Parathyroid adenoma (tissue), 2 donors: Measurements from ENCODE around the gene RAI14.

Source experiments
- H2AFZ ChIP-seq: fragments of 300-600 bp; sonication (generic); one replicate; pipeline ENCODE4 v1.7.0; 2017; ENCODE audit warnings: antibody characterized with exemption, mild to moderate bottlenecking
- H3K27ac ChIP-seq: fragments of 300-600 bp; sonication (generic); one replicate; pipeline ENCODE4 v1.7.0; 2017
- H3K27me3 ChIP-seq: fragments of 300-600 bp; sonication (generic); one replicate; pipeline ENCODE4 v1.7.0; 2017; ENCODE audit warnings: low read length; ENCODE audit not compliant: control insufficient read depth, insufficient read depth
- H3K36me3 ChIP-seq: fragments of 300-600 bp; sonication (generic); one replicate; pipeline ENCODE4 v1.7.0; 2017; ENCODE audit warnings: low read length; ENCODE audit not compliant: control insufficient read depth, insufficient read depth
- H3K4me1 ChIP-seq: fragments of 300-600 bp; sonication (generic); one replicate; pipeline ENCODE4 v1.7.0; 2017; ENCODE audit warnings: control low read depth
- H3K4me2 ChIP-seq: fragments of 300-600 bp; sonication (generic); one replicate; pipeline ENCODE4 v1.7.0; 2017; ENCODE audit warnings: low read length
- H3K4me3 ChIP-seq: fragments of 300-600 bp; sonication (generic); one replicate; pipeline ENCODE4 v1.7.0; 2017; ENCODE audit warnings: low read depth, low read length
- H3K79me2 ChIP-seq: fragments of 300-600 bp; sonication (generic); one replicate; pipeline ENCODE4 v1.7.0; 2017; ENCODE audit warnings: control low read depth
- H3K9ac ChIP-seq: fragments of 300-600 bp; sonication (generic); one replicate; pipeline ENCODE4 v1.7.0; 2017; ENCODE audit warnings: mild to moderate bottlenecking
- H3K9me3 ChIP-seq: fragments of 300-600 bp; sonication (generic); one replicate; pipeline ENCODE4 v1.7.0; 2017; ENCODE audit warnings: low read length; ENCODE audit not compliant: control insufficient read depth
- CTCF ChIP-seq: fragments of 300-600 bp; sonication (generic); IDR thresholded peaks from one replicate; pipeline ENCODE4 v1.7.0; 2017; ENCODE audit warnings: antibody characterized with exemption, mild to moderate bottlenecking
- donor health status: primary hyperparathyroidism.

Gene RAI14

GRCh38 chr5:34667705-34668104 is 11.6 kb downstream of the RAI14 start:
- no peak overlapping the region for H3K9ac ChIP-seq
- no peak for TF ChIP-seq CTCF
- H3K27ac ChIP-seq, result no peak overlapping the region

DNA sequence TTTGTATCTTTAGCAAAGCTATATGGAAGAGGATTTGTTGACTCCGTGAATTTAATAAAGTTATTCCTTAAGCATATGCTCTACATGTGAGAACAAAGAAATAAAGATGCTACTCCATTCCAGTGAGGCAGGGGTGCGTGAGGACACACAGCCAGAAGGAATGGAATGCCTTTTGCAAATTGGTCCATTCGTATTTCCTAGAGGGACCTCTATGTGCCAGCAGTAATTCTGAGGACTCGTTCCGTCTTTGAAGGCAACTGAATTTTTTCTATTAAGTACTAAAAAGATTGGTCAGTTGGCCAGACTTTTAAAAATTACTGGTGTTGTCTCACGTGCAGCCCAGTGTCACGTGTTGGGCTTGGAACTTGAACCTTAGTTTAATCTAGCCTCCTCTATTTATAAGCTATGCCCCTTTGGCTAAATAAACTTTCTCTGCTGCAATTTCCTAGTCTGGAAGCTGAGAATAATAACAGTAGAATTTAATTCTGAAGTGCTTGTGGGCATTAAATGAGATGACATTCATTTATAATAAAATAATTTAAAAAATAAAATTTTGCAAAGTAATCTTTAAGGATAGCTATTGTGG is 13.9 kb downstream of the RAI14 start:
- H3K36me3 ChIP-seq, result no peaks in the 10 kb centered on the region
- peaks cover 20% of the 10 kb centered on the region for H3K79me2 ChIP-seq
- H3K4me1 ChIP-seq, result peaks cover 20% of the 10 kb centered on the region
- H2AFZ ChIP-seq, result no peak overlapping the region
- no peak overlapping the region for H3K27ac ChIP-seq
- TF ChIP-seq CTCF, result no peak
- no peak overlapping the region for H3K4me2 ChIP-seq
- H3K27me3 ChIP-seq, result no peaks in the 10 kb centered on the region
- no peaks in the 10 kb centered on the region for H3K9me3 ChIP-seq
- H3K9ac ChIP-seq, result no peak overlapping the region
- no peak overlapping the region for H3K4me3 ChIP-seq

More at GRCh38 chr5:34667705-34668104, 11.6 kb downstream of the RAI14 start:
- Histone ChIP-seq H3K36me3 (no peaks in the 10 kb centered on the region), H3K4me2 (no peak overlapping the region), H3K9me3 (no peaks in the 10 kb centered on the region), H3K79me2 (peaks cover 16% of the 10 kb centered on the region), H3K27me3 (no peaks in the 10 kb centered on the region), H3K4me3 (no peak overlapping the region), H3K4me1 (peaks cover 15% of the 10 kb centered on the region), H2AFZ (no peak overlapping the region)

DNA sequence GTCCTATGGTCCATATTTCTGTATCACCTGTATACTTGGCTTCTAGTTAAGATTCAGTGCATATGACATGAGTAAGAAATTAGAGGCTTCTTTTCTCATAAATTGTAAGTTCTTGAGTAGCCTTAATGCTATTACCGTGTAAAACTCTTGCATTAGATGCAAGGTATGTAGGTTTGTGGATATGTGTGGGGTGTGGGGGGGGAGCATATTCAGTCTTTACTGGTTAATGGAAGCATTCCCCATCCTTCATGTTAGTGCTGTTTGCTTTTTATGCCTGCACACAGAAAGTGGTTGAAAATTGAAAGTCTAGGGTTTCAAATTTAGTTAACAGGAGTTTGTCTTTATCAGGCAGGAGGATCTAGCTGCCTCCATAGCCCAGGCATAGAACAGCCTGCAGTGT is 16.1 kb downstream of the RAI14 start:
- no peak overlapping the region for H2AFZ ChIP-seq
- H3K4me3 ChIP-seq, result no peak overlapping the region
- H3K27ac ChIP-seq, result no peak overlapping the region
- no peaks in the 10 kb centered on the region for H3K9me3 ChIP-seq
- H3K9ac ChIP-seq, result no peak overlapping the region
- TF ChIP-seq CTCF, result no peak
- peaks cover 9% of the 10 kb centered on the region for H3K79me2 ChIP-seq
- H3K27me3 ChIP-seq, result no peaks in the 10 kb centered on the region
- peaks cover 10% of the 10 kb centered on the region for H3K4me1 ChIP-seq
- no peak overlapping the region for H3K4me2 ChIP-seq
- H3K36me3 ChIP-seq, result no peaks in the 10 kb centered on the region

DNA sequence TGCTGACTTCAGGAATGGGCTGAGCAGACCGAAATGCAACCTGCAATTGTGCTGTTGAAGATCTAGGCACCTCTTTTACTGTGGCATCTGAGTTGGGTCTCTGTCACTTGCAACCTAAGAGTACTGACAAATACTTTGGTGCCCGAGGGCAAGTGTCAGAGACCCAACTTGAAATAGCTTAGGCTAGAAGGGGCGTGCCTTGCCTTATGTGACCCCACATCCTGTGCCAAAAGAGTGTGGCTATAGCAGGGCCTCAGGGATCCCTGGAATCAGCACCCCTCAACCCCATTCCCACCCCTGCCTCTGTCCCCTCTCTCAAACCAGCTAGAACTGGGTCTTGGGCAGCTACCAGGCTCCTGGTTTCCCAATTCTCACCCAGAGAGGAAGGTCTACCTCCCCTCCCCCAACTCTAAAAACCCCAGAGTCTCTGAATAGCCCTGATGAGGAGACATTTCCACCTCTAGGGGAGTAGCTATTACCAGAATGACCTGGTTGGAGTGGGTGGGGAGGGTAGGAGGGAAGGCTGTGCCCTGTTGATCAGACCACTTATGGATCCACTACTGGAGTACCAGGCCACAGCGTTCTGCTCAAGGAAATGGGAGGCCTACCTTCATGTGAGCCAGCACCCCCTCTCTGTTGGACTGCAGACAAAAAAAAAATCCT is 17.5 kb downstream of the RAI14 start:
- no peak overlapping the region for H3K9ac ChIP-seq
- peaks cover 11% of the 10 kb centered on the region for H3K79me2 ChIP-seq
- H3K4me2 ChIP-seq, result no peak overlapping the region
- no peak overlapping the region for H3K27ac ChIP-seq
- TF ChIP-seq CTCF, result no peak
- no peak overlapping the region for H3K4me3 ChIP-seq
- no peaks in the 10 kb centered on the region for H3K36me3 ChIP-seq
- no peak overlapping the region for H2AFZ ChIP-seq
- H3K9me3 ChIP-seq, result no peaks in the 10 kb centered on the region
- H3K27me3 ChIP-seq, result no peaks in the 10 kb centered on the region
- H3K4me1 ChIP-seq, result peaks cover 10% of the 10 kb centered on the region

- Histone ChIP-seq H2AFZ (no peak overlapping the region), H3K4me3 (no peak overlapping the region), H3K9ac (no peak overlapping the region), H3K4me2 (no peak overlapping the region), H3K9me3 (no peaks in the 10 kb centered on the region), H3K36me3 (no peaks in the 10 kb centered on the region), H3K27me3 (no peaks in the 10 kb centered on the region), H3K4me1 (peaks cover 10% of the 10 kb centered on the region), H3K27ac (no peak overlapping the region), H3K79me2 (peaks cover 16% of the 10 kb centered on the region)
- no peak for TF ChIP-seq CTCF
Observed at GRCh38 chr5:34674187-34674586, 18.1 kb downstream of the RAI14 start.
